NCI-H82 (cell line): ENCODE measurements around the gene ARHGEF16.

Experiments
- DNase-seq: peaks from one replicate; lab custom pipeline; 2025; lab: John Stamatoyannopoulos, UW

The ARHGEF16 gene

DNA sequence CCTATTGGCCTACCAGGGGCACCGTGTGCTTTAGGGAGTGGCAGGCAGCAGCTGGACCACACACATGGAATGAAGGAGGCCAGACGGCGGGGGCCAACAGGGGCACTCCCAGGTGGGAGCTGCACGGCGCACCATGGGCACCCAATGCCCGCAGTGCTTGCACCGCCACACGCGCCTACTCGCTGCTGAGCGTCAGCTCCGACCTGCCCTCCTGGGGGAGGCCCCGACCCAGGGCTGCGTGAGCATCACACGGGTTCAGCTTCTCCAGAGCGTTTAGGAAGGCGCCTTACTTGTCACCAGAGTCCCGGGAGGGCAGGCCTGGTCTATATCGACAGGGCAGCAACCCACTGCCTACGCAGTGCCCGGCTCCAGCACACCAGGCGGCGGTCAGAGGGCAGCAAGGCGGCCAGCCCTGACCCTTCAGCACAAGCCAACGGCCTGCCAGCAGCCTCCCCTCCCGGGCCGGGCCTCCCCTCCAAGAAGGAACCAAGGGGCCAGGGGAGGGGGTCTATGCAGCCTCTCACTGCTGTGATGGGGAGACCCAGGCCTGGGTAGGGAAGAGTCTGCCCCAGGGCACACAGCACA is 64.9 kb downstream of the ARHGEF16 start:
- no peak for DNase-seq

DNA sequence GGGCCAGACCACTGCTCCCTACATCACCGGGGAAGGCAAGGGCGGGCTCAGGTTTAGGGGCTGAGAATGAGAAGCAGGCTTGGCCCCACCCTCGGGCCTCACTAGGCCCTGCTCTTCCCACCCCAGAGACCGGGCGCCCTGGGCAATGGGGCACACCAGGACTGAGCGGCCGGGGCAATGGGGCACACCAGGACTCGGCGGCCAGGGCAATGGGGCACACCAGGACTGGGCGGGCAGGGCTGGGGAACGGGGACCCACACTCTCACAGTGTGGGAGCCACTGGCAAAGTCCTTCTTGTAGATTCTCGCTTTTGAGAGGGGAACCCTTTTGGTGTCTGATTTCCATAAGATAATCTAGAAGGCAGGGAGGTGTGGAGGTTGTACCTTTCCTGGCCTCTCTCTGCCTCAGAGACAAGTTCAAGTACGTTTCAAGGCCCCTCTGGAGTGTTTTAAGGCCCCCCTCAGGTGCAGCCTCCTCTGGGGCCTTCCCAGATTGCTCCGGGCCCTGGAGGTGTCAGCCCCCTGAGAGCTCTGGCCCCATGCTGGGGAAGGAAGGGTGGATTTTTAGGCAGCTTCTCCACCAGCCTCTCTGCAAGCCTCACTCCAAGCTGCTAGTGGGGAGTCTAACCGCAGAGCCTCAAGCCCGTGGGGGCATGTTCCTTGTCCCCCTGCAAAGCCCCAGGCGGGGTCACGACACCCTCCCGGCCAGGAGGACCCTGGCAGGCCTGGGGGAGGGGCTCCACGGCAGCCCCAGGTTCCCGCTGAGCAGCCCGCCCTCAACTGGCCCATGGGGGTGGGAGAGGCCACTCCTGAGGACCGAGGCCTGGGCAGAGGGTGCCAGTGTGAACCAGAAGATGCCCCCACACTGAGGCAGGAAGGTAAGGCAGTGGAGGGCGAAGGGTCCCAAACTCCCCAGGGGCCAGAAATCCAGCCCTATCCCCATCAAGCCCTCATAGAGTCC is 66.2 kb downstream of the ARHGEF16 start:
- DNase-seq, result no peak

DNA sequence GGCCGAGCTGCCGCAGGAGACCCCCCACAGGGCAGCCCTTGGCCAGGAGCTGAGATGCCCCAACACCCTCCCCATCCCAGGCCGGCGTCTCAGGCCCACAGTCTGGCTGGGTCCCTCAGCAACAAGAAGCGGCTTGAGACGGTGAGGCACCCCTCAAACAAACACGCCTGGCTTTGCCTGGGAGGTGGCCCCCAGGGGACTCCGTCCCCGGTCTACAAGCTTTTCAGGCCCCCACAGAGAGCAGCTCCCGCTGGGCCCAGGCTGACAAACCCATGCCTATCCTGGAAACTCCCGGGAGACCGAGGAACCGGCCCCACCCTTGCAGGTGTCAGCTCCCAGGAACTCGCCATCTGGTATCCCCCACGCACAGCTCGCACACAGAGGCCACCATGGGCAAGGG is 67.0 kb downstream of the ARHGEF16 start:
- DNase-seq, result no peak

DNA sequence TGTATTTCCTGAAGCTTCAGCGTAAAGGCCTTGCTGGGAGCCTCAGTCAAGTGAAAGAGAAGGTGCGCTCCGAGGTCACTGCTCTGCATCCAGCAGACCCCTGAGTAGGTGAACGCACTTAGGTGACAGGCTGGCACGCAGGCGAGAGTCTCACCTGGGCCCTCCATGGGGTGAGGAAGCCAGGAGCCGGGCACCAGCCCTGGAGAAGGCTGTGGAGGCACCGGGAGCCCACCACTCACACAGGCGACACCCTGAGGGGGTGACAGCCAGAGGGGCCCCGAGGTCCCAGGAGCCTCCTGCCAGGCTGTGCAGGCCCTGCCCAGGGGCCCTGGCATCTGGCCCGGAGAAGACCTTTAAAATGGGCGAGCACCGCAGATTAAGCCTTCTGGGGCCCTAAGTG is 67.6 kb downstream of the ARHGEF16 start:
- no peak for DNase-seq

DNA sequence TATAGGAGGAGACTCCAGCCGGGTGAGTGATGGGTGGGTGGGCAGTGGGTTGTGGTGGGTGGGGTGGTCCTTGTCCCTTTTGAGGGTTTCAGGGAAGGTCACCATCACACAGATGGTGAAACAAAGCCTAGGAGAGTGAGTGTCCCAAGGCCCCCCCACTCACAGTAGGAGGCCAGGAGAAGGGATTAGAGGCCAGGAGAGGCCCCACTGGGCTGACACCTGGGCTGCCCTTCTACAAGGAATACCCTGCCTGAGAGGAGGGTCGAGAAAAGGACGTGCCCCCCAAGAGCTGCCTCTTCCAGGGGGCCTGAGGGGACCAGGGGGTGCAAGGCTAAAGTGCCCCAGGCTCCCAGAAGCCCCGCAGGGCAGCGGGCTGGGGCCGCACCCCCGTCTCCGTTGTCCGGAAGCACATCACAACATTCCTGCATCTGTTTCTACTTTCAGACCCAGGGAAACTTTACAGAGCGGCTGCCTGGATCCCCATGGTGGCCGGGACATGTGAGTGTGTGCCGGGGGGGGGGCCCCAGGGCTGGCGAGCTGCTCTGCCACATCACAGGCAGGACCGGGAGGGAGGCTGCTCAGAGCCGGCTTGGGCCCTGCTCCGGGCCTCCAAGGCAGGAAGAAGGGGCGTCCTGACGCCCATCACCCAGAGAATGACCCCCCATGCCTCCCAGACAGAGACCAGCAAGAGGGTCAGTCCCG is 68.2 kb downstream of the ARHGEF16 start:
- DNase-seq, result no peak

DNA sequence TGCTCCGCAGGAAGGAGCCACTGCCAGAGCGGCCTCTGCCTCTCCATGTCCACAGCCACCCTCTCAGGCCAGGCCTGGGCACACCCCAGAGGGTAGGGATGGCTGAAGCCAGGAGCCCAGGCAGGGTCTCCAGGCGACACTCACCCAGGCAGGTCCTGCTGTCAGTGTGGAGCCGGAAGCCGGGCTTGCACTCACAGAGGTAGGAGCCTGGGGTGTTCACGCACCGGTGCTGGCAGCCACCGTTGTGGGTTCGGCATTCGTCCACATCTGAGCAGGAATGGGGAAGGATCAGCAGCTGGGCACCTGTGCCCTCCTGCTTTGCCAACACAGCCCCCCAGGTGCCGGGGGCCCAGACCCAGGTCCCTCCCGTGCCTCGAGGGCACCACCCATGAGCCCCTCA is 69.5 kb downstream of the ARHGEF16 start:
- no peak for DNase-seq

DNA sequence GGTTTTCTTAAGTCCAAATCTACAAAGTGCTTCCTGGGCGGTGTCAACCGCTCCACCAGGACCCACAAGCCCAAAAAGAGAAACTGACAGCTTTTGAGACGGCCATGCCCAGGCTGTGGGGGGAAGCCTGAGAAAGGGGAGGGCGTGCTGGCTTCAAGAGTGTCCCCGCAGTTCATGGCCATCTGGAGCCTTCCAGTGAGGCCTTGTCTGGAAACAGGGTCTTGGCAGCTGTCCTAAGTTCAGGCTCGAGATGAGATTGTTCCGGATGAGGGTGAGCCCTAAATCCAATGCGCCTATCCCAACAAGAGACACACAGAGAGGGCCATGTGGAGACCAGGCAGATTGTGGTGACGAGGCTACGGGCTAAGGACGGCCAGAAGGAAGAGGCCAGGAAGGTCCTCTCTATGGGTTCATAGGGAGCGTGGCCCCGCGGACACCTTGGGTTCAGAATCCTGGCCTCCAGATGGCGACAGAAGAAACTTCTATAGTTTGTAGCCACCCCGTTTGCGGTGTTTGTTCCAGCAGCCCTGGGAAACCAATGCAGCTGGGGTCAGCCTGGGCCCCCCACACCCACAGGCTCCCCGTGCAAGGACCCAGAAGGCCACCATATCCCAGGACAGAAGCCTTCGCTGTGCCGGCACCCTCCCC is 70.2 kb downstream of the ARHGEF16 start:
- peak; percentile 21 for DNase-seq

DNA sequence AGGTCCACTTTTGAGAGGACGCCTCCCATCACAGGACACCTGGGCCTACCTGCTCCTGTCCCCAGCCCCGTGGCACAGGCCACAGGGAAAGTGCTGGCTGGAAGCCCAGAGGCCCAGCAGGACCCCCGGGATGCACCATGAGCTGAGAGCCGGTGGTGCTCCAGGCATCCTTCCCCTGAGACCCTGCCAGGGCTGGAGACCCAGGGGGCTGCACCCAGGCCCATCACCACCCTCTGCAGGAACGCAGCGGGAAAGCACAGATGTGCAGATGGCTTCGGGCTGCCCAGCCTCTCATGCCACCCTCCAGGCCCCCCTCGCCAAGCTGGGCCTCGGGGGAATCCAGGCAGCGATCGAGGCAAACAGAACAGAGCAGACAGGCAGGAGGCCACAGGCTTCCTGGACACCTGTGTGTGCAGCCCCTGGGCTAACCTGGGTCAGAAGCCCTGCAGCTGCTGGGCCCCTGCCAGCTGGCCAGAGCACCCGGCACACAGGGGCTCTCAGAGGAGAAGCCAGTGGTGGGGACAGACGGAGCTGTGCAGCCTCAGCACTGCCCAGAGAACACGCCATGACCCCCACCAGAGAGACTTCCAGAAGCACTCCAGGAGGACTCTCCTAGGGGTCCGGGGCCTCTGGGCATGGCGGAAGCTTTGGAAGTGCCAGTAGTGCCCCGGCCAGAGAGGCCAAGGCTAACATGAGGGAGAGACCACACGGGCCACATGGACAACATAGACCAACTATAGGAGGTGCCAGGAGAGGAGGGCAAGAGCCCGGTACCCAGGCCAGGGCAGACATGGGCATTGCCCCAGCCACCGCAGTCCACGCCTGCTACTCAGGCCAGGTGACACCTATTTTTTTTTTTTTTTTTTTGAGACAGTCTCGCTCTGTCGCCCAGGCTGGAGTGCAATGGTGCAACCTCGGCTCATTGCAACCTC is 71.4 kb downstream of the ARHGEF16 start:
- DNase-seq, result no peak

DNA sequence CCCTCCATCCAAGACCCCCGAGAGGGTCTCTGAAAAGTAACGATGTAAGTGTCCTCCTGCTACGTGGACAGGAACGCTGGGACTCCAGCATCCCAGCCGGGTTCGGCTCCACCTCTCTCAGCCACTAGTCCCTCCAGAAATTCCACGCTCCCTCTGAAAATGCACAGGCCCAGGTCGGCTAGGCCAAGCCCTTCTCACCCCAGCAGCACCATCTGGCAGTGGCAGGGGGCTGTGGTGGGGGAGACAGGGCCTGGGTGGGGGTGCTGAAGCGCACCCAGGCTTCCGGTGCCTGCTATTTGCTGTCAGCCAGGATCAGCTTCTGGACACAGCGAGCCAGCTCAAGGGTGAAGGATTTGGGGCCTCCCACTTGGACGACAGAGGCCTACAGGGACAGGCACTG is 73.3 kb downstream of the ARHGEF16 start:
- no peak for DNase-seq

DNA sequence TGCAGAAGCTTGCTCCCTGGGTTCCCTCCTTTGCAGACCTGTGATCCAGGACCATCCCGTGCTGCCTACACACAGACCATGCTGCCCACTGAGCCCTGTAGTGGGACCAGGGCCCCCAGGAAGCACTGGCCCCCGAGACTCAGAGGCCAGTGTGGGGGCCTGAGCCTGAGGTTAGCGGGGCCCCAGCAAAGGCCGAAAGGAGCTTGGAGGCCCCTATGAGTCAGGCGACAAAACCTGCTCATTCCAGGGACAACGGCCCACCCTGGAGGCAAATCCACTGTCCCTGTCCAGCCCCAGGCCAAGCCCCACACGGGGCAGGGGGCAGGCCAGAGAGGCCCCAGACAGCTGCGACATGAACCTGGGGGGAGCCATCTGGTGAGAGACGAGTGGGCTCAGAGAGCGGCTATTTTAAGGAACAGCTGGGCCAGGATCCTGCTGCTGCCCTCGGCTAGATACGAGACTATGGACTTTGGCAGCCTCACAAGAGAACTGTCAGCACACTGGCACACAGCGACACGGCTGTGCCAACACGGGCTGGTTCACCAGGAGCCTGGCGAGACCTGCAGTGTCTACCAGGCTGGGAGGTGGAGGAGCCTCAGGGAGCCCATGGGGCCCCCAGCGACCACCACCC is 74.7 kb downstream of the ARHGEF16 start:
- no peak for DNase-seq

DNA sequence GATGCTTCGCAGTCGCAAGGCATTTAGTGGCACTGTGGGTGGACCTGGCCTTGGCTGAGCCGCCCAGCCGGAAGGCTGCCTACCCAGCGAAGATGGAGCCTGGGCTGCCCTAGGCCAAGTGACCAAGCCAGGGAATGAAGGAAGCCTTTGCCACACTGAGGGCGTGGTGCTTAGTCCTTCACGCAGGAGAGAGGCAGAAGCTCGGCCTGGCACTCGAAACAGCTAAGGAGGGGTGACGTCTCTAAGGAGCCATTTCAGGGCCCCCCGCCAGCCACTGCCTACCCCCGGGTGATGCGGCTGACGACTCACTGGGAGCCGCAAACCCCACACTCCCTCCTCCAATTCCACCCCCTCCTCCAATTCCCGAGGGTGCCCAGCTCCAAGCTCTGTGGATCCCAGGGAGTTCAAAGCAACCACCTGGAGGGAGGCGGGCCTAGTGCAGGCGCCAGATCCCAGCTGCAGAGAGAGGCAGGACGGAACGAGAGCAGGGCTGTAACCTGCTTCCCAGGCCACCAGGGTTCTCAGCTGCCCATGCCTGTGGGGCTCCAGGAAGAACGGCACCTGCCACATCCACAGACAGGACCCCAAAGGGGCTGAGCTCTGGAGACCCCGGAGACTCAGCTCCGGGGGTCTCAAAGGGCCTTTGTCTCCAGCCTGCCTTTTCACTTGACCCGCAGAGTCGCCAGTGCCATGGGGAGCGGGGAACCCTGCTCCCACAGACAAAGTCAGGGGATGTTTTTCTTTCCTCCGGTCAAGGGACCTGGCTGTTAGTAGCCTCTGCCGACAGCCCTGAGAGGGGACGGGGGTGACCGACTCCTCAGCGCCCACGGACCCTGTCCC is 75.8 kb downstream of the ARHGEF16 start:
- DNase-seq, result no peak
